Peyer's patch (tissue), 4 donors: ENCODE measurements around the gene ZMYND12.

ENCODE experiments used
- CTCF ChIP-seq, 6 experiments: fragments of 450-650 bp in 4 of 6; fragments of 200-600 bp in 2 of 6; sonication (generic) in 1 of 6; IDR thresholded peaks; one replicate each; pipeline ENCODE4 v1.5.1; 2017 to 2019; ENCODE audit warnings: antibody characterized with exemption in 6 of 6, mild to moderate bottlenecking in 3 of 6, moderate library complexity in 1 of 6
- POLR2A ChIP-seq, 2 donors: fragments of 450-650 bp; IDR thresholded peaks; one replicate each; pipeline ENCODE4 v1.5.1; 2017; ENCODE audit warnings: antibody characterized with exemption in 2 of 2, mild to moderate bottlenecking in 2 of 2, moderate library complexity in 2 of 2

DNA sequence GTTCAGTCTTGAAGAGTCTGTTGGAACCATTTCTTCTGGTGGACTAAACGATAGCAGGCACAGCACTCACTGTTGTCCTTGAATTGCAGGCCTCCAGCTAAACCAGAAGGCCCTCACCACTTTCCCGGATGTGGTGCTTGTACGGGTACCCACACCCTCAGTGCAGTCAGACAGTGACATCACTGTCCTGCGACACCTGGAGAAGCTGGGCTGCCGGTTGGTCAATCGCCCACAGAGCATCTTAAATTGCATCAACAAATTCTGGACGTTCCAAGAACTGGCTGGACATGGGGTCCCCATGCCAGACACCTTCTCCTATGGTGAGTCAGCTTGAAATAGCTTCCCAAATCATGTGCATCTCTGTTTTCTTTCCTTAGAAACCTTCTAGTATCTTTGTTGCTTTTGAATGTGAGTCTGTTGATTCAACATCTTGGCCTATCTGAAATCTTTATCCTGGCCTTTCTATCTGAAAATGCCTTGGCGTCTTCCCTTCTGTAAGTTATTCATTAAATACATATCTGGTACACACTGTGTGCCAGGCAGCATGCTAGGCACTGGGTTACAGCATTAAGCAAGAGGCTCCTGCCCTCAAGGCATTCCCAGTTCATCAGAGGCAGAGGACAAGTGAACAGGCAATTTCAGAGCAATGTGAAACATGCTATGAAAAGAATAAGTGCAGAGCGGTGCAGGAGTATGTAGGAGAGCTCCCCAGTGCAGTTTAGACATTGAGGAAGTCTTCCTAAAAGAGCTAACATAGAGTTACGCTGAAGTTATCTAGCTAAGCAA is 56.3 kb downstream of the ZMYND12 start:
- TF ChIP-seq CTCF (IDR thresholded peaks at IDR 0.05) (no peak), POLR2A (IDR thresholded peaks at IDR 0.05) (no peak)
